ENCODE results near the gene RPTN.

RPTN gene

GRCh38 chr1:152159144-152159543 is at the start of gene RPTN:
Gene RPTN (minus strand): TSS chr1:152159228. CDS start chr1:152157889, 1,339 bp downstream.
- no peak for DNase-seq

- DNase-seq = no peak
Measured at GRCh38 chr1:152198982-152199381, 40.0 kb upstream of the RPTN start.

- DNase-seq = no peak
Measured at GRCh38 chr1:152197361-152197941, 38.4 kb upstream of the RPTN start.

GRCh38 chr1:152191711-152192110 is 32.7 kb upstream of the RPTN start:
- no peak for DNase-seq

GRCh38 chr1:152191260-152191659 is 32.2 kb upstream of the RPTN start:
- DNase-seq = no peak

- no peak for DNase-seq
Measured at GRCh38 chr1:152190589-152190988, 31.6 kb upstream of the RPTN start.

GRCh38 chr1:152189657-152190442 is 30.8 kb upstream of the RPTN start:
- DNase-seq = no peak

GRCh38 chr1:152188673-152189591 is 29.9 kb upstream of the RPTN start:
- DNase-seq = no peak

- no peak for DNase-seq
Measured at GRCh38 chr1:152186556-152187285, 27.7 kb upstream of the RPTN start.

- DNase-seq = peak; percentile 28
Measured at GRCh38 chr1:152185544-152186391, 26.7 kb upstream of the RPTN start.

GRCh38 chr1:152182944-152183361 is 23.9 kb upstream of the RPTN start:
- no peak for DNase-seq

- DNase-seq = no peak
Measured at GRCh38 chr1:152182431-152182830, 23.4 kb upstream of the RPTN start.

GRCh38 chr1:152179566-152179965 is 20.5 kb upstream of the RPTN start:
- no peak for DNase-seq

GRCh38 chr1:152170287-152170905 is 11.4 kb upstream of the RPTN start:
- DNase-seq = no peak

GRCh38 chr1:152169366-152170025 is 10.5 kb upstream of the RPTN start:
- DNase-seq = no peak

GRCh38 chr1:152168535-152168868 is 9.5 kb upstream of the RPTN start:
- no peak for DNase-seq

- DNase-seq = no peak
Measured at GRCh38 chr1:152167835-152168534, 9.0 kb upstream of the RPTN start.

- no peak for DNase-seq
Measured at GRCh38 chr1:152166966-152167365, 7.9 kb upstream of the RPTN start.

GRCh38 chr1:152165286-152166077 is 6.5 kb upstream of the RPTN start:
- DNase-seq = no peak
